DND-41 (cell line): ENCODE results near the gene LTBP2.

Experiments used
- EZH2 ChIP-seq: IDR thresholded peaks from 3 replicates; pipeline ENCODE4 v1.6.1; 2012; ENCODE audit warnings: borderline replicate concordance, low read depth, mild to moderate bottlenecking, moderate library complexity, low read length, inconsistent platforms; ENCODE audit not compliant: severe bottlenecking
- TF ChIP-seq, protein P1 (sequence below): IDR thresholded peaks from 2 replicates; pipeline ENCODE4 v1.5.1; 2012; ENCODE audit warnings: borderline replicate concordance, low read length, moderate library complexity, mild to moderate bottlenecking; ENCODE audit not compliant: poor library complexity, severe bottlenecking; ENCODE audit errors: extremely low read depth

DNA sequence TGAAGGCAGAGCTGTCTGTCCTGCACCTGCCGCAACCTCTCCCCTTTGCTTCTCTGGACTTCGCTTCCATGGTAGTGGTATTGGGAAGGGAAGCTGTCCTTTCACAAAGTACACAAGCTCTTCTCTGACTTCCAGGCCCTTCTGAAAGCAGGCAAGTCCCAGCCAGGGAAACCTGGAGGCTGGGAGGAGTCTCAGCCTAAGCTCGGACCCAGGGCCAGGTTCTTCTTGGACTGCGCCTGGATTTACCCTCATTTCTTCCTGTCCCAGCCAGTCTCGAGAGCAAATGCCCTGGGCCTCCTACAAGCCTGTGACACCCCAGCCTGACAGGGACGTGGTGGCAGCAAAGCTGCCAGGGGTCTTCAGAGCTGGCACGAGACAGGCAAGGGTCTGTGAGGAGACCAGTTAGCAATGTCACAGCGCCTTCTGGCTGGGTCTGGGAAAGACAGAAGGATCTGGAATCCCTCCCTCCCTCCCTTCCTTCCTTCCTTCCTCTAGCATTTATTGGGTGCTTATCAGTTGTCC is 96.1 kb downstream of the LTBP2 start:
- TF ChIP-seq, protein P1, sequence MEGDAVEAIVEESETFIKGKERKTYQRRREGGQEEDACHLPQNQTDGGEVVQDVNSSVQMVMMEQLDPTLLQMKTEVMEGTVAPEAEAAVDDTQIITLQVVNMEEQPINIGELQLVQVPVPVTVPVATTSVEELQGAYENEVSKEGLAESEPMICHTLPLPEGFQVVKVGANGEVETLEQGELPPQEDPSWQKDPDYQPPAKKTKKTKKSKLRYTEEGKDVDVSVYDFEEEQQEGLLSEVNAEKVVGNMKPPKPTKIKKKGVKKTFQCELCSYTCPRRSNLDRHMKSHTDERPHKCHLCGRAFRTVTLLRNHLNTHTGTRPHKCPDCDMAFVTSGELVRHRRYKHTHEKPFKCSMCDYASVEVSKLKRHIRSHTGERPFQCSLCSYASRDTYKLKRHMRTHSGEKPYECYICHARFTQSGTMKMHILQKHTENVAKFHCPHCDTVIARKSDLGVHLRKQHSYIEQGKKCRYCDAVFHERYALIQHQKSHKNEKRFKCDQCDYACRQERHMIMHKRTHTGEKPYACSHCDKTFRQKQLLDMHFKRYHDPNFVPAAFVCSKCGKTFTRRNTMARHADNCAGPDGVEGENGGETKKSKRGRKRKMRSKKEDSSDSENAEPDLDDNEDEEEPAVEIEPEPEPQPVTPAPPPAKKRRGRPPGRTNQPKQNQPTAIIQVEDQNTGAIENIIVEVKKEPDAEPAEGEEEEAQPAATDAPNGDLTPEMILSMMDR: no peak
- no peak for TF ChIP-seq EZH2
